Spinal cord (tissue), 10 donors: ENCODE measurements around the gene AIF1L. TPM values are rescaled to one million over a fixed set of nuclear protein-coding genes. Genes with fewer than 3 reads are reported as not detected.
A peak's percentile ranks its signal among the peaks of the same experiment; 100 is the strongest.
"Not testable (repeated sequence)": the region's sequence is repeated elsewhere in the genome, so short reads cannot be mapped to it uniquely, and the experiment has no call there.

Source experiments
- DNase-seq, 6 donors: peaks; one replicate each; pipeline versions ENCODE4 v3.0.0 to v3.0.0-alpha.2; 2013 to 2015; ENCODE audit warnings: low spot score in 6 of 6, low read depth in 4 of 6
- H3K27ac ChIP-seq: one replicate; pipeline ENCODE4 v1.5.1; 2013; ENCODE audit warnings: low read depth, low read length, control low read depth
- H3K27me3 ChIP-seq: one replicate; pipeline ENCODE4 v1.6.1; 2013; ENCODE audit warnings: low read length; ENCODE audit not compliant: control insufficient read depth, insufficient read depth
- H3K36me3 ChIP-seq: one replicate; pipeline ENCODE4 v1.6.1; 2013; ENCODE audit warnings: low read length; ENCODE audit not compliant: control insufficient read depth, insufficient read depth
- H3K4me1 ChIP-seq: one replicate; pipeline ENCODE4 v1.6.1; 2013; ENCODE audit warnings: low read length; ENCODE audit not compliant: control insufficient read depth, insufficient read depth
- H3K4me3 ChIP-seq: one replicate; pipeline ENCODE4 v1.5.1; 2013; ENCODE audit warnings: low read depth, low read length, control low read depth
- H3K9me3 ChIP-seq: one replicate; pipeline ENCODE4 v1.6.1; 2013; ENCODE audit warnings: low read length; ENCODE audit not compliant: control insufficient read depth, insufficient read depth
- WGBS: methylation state at CpG from one replicate; pipeline ENCODE4 v1.1.5; 2013; ENCODE audit warnings: missing lambda C conversion rate; ENCODE audit not compliant: insufficient coverage; 5-methylcytosine and 5-hydroxymethylcytosine counted together
- polyA plus RNA-seq, 2 donors: library from polyadenylated mRNA; unstranded; fragments of 120-200 nt; gene quantifications; one replicate each; pipeline ENCODE4 v1.2.1, GENCODE V29; 2013; ENCODE audit not compliant: insufficient read length in 2 of 2
- total RNA-seq, 2 donors: library from RNA; depleted of rRNA in 1 of 2; stranded (reverse); fragments of 120-200 nt in 1 of 2; fragments of >200 nt in 1 of 2; gene quantifications; one replicate each; pipeline versions ENCODE4 v1.2.3 to v1.2.4, GENCODE V29; 2013 to 2014
- donor health status: healthy.

The AIF1L gene
- total and polyA plus RNA-seq, 4 donors: 47.7 to 73.6 (median 61.2) TPM

DNA sequence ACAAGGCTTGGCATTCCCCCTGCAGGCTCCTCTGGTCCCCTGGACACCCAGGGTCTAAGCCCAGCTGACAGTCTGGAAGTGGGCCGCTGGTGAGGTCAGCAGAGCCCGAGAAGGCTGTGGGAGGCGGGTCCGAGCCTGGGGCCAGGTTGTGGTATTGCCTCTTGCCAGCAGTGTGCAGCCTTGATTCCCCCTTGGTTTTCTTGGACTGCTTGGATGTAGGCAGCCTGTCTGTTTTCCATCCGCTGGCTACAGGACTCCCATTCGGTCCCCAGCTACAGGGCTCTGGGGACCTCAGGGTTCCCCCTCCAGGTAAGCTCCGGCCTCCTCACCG is 1.6 kb downstream of the AIF1L start:
- WGBS: 49% methylated on average over 8 of the region's 8 CpGs
- DNase-seq: peak in 1 of 6 donors; percentile 57
- Histone ChIP-seq H3K27me3 (peaks cover 14% of the 10 kb centered on the region), H3K36me3 (peaks cover 10% of the 10 kb centered on the region), H3K4me1 (peaks cover 75% of the 10 kb centered on the region), H3K27ac (peak overlapping the region; percentile 64), H3K9me3 (no peaks in the 10 kb centered on the region), H3K4me3 (no peak overlapping the region)

DNA sequence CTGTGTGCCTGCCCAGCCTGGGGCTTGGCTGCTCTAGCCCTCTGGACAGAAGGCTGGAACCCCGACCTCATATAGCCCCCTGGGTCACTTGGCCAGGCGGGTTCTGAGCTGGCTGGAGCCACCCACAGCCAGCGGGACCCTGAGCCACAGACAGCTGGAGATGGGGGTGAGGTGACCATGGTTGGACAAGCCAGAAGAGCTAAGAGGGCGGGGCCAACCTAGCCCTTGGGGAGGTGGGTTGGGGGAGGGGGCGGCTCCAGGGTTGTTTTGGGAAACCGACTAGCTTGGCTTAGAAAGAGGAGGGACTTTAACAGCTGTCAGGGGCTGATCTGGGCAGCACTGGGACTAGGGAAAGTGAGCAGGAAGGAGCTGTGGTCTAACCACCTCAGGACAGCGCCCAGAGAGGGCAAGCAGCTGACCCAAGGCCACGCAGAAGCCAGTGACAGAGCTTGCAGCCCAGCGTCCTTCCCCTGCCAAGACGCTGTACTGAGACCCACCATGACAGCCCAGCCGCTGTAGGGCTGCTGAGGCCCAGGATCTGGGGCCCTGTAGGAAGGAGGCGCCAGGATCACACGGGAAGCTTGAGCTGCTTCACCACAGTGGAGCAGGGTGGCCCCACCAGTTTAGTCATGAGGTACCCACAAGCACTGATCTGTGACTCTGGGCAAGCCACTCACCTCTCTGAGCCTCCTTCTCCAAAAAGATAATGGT is 2.2 kb downstream of the AIF1L start:
- Histone ChIP-seq H3K36me3 (peaks cover 10% of the 10 kb centered on the region), H3K27me3 (peaks cover 14% of the 10 kb centered on the region), H3K4me3 (no peak overlapping the region), H3K27ac (peak overlapping the region; percentile 64), H3K4me1 (peaks cover 74% of the 10 kb centered on the region), H3K9me3 (no peaks in the 10 kb centered on the region)
- 71% methylated on average over 13 of the region's 13 CpGs for WGBS
- no peak for DNase-seq

DNA sequence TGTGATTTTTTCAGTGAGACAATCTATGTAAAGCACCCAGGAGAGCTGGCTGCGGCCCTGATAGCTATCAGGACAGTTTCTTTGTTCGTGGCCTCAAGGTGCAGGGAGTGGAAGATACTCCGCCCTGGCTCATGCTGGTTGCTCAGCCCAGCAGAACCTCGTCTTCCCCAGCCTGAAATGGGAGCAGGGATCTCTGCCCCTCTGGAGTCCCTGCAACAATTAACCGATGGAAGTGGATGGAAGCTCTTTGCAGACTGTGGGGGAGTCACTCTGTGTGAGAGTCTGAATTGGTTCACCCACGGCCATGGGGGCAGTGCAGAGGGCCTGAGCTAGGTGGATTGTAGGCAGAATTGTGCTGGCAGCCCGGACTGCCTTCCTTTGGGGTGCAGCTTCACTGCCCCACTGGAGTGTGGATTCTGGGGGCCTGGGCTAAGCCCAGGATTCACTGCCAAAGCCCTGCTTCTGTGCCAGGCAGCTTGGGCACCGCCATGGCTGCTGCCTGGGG is 2.8 kb downstream of the AIF1L start:
- H3K27ac ChIP-seq: no peak overlapping the region
- peaks cover 14% of the 10 kb centered on the region for H3K27me3 ChIP-seq
- H3K36me3 ChIP-seq: peaks cover 14% of the 10 kb centered on the region
- no peaks in the 10 kb centered on the region for H3K9me3 ChIP-seq
- DNase-seq: peak in 1 of 6 donors; percentile 57
- H3K4me3 ChIP-seq: no peak overlapping the region
- peaks cover 74% of the 10 kb centered on the region for H3K4me1 ChIP-seq
- WGBS: 66% methylated on average over 8 of the region's 8 CpGs

DNA sequence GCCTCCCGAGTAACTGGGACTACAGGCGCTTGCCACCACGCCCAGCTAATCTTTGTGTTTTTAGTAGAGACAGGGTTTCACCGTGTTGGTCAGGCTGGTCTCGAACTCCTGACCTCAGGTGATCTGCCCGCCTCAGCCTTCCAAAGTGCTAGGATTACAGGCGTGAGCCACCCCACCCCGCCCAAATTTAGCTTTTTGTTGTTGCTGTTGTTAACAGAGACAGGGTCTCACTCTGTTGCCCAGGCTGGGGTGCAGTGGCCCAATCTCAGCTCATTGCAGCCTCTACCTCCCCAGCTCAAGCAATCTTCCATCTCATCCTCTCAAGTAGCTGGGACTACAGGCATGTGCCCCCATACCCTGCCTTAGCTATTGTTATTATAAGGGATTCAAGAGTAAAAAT is 3.5 kb downstream of the AIF1L start:
- H3K4me1 ChIP-seq: peaks cover 73% of the 10 kb centered on the region
- not testable (repeated sequence) for H3K27ac ChIP-seq, H3K4me3 ChIP-seq, H3K27me3 ChIP-seq, DNase-seq, H3K9me3 ChIP-seq
- WGBS: 94% methylated on average over 8 of the region's 8 CpGs
- H3K36me3 ChIP-seq: peaks cover 14% of the 10 kb centered on the region

DNA sequence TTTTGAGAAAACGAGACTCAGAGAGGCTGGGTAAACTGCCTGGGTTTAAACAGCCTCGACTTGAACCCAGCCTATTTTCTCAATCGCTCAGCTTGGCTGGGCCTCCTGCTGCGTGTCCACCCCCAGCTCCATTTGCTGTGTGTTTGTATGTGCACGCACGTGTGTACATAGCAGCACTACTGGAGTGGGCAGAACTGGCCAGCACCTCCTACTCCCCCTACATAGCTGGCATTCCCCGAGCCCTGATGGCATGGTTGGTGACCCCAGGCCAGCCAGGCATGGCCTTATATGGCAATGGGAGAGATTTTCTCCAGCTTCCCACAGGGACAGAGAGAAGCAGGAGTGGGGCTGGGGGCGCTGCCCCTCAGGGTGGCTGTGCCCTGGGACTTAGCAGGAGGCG is 4.1 kb downstream of the AIF1L start:
- H3K4me1 ChIP-seq: peaks cover 74% of the 10 kb centered on the region
- 77% methylated on average over 5 of the region's 9 CpGs for WGBS
- H3K36me3 ChIP-seq: peaks cover 18% of the 10 kb centered on the region
- H3K27me3 ChIP-seq: peaks cover 7% of the 10 kb centered on the region
- H3K9me3 ChIP-seq: no peaks in the 10 kb centered on the region
- no peak overlapping the region for H3K4me3 ChIP-seq
- DNase-seq: no peak
- no peak overlapping the region for H3K27ac ChIP-seq

DNA sequence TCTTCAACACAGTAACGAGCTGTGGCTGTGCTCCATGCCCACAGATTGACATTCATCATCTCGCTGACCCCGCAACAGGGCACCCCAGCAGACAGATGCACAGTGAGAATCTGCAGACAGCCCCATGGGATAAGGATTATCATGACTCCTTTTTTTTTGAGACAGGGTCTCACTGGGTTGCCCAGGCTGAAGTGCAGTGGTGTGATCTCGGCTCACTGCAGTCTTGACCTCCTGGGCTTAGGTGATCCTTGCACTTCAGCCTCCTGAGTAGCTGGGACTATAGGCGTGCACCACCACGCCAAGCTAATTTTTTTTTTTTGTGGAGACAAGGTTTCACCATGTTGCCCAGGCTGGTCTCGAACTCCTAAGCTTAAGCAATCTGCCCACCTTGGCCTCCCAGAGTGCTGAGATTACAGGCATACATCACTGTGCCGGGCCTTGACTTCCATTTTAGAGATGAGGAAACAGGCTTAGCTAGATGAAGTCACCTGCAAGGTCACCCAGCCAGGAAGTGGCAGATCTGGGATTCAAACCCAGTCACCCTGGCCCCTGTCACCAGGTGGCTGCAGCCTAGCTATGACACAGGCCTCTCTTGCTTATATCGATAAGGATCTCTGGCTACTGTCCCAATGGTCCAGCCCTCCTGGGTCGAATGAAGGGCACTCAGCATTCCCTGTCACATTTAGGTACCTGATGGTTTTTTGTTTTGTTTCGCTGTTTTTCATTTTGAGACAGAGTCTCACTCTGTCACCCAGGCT is 5.1 kb downstream of the AIF1L start:
- DNase-seq: no peak
- Histone ChIP-seq H3K27me3 (no peaks in the 10 kb centered on the region), H3K4me3 (no peak overlapping the region), H3K36me3 (peaks cover 23% of the 10 kb centered on the region), H3K9me3 (no peaks in the 10 kb centered on the region), H3K4me1 (peaks cover 67% of the 10 kb centered on the region), H3K27ac (no peak overlapping the region)
- 97% methylated on average over 9 of the region's 11 CpGs for WGBS

DNA sequence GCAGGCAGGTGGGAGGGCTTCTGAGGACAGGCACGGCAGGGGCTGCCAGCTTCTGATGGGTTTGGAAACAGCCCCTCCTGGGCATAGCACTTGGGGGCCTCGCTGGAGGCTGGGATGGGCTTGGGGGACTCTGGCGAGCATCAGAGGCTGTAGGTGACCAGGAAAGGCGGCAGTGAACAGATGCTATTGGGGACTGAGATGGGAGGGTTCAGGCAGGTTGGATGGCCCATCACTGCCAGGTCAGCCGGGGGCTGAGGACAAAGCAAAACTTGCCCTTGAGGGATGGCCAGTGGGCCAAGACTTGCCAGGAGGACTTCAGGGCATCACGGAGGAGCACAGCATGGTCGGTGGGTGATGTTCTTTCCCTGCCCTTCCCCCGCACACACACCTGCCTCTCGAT is 6.7 kb downstream of the AIF1L start:
- Histone ChIP-seq H3K27me3 (no peaks in the 10 kb centered on the region), H3K4me3 (no peak overlapping the region), H3K36me3 (peaks cover 31% of the 10 kb centered on the region), H3K27ac (no peak overlapping the region), H3K9me3 (no peaks in the 10 kb centered on the region), H3K4me1 (peaks cover 68% of the 10 kb centered on the region)
- WGBS: 81% methylated on average over 5 of the region's 9 CpGs
- DNase-seq: no peak

DNA sequence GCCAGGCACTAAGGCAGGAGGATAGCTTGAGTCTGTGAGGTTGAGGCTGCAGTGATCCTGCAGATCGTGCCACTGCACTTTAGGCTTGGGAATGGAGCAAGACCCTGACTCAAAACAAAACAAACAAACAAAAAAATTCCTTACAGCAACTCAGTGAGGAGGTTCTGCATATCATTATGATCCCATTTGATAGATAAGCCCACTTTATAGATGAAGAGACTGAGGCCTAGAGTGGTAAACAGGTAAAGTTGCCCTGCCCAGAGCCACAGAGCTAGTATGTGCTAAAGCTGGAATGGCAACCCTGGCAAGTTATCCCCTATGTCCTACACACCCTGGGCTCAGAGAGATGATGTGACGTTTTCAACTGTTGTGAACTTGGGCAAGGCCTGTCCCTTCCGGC is 7.2 kb downstream of the AIF1L start:
- no peaks in the 10 kb centered on the region for H3K9me3 ChIP-seq
- peaks cover 68% of the 10 kb centered on the region for H3K4me1 ChIP-seq
- H3K27ac ChIP-seq: no peak overlapping the region
- H3K4me3 ChIP-seq: no peak overlapping the region
- peaks cover 30% of the 10 kb centered on the region for H3K36me3 ChIP-seq
- WGBS: 80% methylated on average over 1 of the region's 3 CpGs
- no peak for DNase-seq
- H3K27me3 ChIP-seq: no peaks in the 10 kb centered on the region

DNA sequence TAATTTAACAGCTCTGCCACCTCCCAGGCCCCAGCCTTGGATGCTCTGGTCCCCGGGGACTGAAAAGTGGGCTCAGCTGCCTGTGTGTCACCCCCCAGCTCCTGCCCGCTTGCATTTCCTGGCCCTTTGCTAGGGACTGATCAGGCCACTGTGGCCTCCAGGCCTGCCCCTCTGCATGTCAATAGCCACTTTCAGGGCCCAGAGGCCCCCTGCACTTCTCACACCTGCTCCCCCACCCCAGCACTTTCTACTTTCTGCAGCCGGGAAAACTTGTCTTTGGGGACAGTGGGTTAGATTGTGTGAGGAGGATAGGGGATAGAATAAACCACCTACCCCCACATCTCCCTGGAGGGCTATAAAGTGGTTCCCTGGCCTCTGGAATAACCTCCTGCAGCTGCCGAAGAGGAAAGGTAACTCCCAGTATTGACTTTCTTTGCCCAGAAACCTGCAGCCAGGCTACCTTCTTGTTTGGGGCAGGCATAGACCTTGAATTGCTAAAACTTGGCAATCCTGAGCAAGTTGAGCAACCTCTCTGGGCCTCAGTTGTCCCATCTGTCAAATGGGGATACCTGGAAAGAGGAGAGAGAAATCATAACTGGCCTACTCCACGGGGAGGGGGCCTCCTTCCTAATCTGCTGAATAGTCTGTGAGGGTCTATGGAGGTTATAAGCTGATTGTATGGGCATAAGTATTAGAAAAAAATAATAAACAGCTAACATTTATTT is 7.8 kb downstream of the AIF1L start:
- H3K27me3 ChIP-seq: no peaks in the 10 kb centered on the region
- no peak overlapping the region for H3K27ac ChIP-seq
- 78% methylated on average over 3 of the region's 5 CpGs for WGBS
- DNase-seq: no peak
- H3K4me3 ChIP-seq: no peak overlapping the region
- H3K9me3 ChIP-seq: no peaks in the 10 kb centered on the region
- H3K4me1 ChIP-seq: peaks cover 62% of the 10 kb centered on the region
- peaks cover 30% of the 10 kb centered on the region for H3K36me3 ChIP-seq
